ENCODE measurements around the gene EEF1B2.
A peak's percentile ranks its signal among the peaks of the same experiment; 100 is the strongest.
"Not testable (repeated sequence)": the region's sequence is repeated elsewhere in the genome, so short reads cannot be mapped to it uniquely, and the experiment has no call there.

Gene EEF1B2

DNA sequence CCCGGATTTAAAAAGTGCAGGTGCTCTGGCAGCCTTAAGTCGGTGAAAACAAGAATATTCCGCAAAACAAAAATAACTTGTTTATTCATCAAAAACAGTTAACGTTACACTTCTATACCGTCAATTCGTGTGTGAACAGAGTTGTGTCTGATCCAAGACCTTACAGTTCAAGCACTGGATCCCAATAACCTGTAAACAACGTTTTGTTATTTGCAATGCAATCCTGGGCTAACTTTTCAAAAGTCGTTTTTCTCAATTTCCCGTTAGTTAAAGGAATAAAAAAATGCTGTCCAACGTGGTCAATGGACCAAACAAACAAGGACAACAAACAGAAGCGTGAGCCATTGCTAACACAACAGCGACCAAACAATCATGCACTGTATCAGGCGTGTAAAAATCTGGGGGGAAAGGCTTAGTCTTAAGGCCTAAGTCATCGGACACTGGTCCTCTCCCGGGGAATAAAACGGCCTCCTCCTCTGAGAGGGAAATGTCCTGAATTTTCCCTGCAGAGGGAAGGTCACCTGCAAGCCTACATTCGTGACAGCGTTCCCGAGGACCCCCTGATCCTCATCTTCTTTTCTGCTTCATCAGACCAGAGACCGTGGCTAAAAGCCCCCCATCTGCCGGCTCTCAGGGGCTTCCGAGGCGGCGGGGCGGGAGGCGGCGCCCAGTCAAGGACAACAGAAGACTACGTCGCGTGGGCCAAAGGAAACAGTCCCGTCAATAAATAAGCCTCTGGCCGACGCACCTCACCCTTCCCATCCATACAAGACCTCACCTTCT lies 941 bp upstream of the EEF1B2 start:
- H2AFZ ChIP-seq (ENCODE audit: low read length): peak overlapping the region; percentile 80

GRCh38 chr2:206160125-206160806 lies 571 bp downstream of the EEF1B2 start:
- Histone ChIP-seq H3K9ac (ENCODE audit: low read depth, low read length, poor library complexity, severe bottlenecking) (peak overlapping the region; percentile 96), H3K79me2 (ENCODE audit: insufficient read depth, low read length) (peaks cover 89% of the 10 kb centered on the region), H3K4me1 (ENCODE audit: insufficient read depth, low read length, poor library complexity, severe bottlenecking) (peaks cover 41% of the 10 kb centered on the region), H4K20me1 (ENCODE audit: insufficient read depth, low read length, poor library complexity, severe bottlenecking) (peaks cover 64% of the 10 kb centered on the region), H3K4me2 (ENCODE audit: low read depth, low read length, poor library complexity, severe bottlenecking) (peak overlapping the region; percentile 95), H3K27me3 (ENCODE audit: insufficient read depth, low read length, poor library complexity, severe bottlenecking) (no peaks in the 10 kb centered on the region), H3K9me2 (replicated peaks; ENCODE audit: low read depth, low read length) (no peaks in the 10 kb centered on the region), H3K4me3 (ENCODE audit: low read length, poor library complexity, severe bottlenecking) (peak overlapping the region; percentile 93), H3K36me3 (ENCODE audit: insufficient read depth, low read length) (peaks cover 28% of the 10 kb centered on the region; the same call in 1 of the 2 replicates), H3K9me3 (ENCODE audit: insufficient read depth, low read depth, low read length) (no peaks in the 10 kb centered on the region), H3F3A (ENCODE audit: low read depth) (no peaks in the 10 kb centered on the region), H2AFZ (ENCODE audit: low read length) (peak overlapping the region; percentile 81)
- TF ChIP-seq, protein P1, sequence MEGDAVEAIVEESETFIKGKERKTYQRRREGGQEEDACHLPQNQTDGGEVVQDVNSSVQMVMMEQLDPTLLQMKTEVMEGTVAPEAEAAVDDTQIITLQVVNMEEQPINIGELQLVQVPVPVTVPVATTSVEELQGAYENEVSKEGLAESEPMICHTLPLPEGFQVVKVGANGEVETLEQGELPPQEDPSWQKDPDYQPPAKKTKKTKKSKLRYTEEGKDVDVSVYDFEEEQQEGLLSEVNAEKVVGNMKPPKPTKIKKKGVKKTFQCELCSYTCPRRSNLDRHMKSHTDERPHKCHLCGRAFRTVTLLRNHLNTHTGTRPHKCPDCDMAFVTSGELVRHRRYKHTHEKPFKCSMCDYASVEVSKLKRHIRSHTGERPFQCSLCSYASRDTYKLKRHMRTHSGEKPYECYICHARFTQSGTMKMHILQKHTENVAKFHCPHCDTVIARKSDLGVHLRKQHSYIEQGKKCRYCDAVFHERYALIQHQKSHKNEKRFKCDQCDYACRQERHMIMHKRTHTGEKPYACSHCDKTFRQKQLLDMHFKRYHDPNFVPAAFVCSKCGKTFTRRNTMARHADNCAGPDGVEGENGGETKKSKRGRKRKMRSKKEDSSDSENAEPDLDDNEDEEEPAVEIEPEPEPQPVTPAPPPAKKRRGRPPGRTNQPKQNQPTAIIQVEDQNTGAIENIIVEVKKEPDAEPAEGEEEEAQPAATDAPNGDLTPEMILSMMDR (conservative IDR thresholded peaks at IDR 0.05; ENCODE audit: low read length): no peak
- no peak for TF ChIP-seq EZH2phosphoT487 (IDR thresholded peaks at IDR 0.05; ENCODE audit: borderline replicate concordance)

More for the DNA sequence above, 941 bp upstream of the EEF1B2 start:
- peaks cover 28% of the 10 kb centered on the region; the same call in 1 of the 2 replicates for H3K36me3 ChIP-seq (ENCODE audit: insufficient read depth, low read length)
- H3K9ac ChIP-seq (ENCODE audit: low read depth, low read length, poor library complexity, severe bottlenecking): peak overlapping the region; percentile 96
- H3K4me3 ChIP-seq (ENCODE audit: low read length, poor library complexity, severe bottlenecking): peak overlapping the region; percentile 93
- H3K4me2 ChIP-seq (ENCODE audit: low read depth, low read length, poor library complexity, severe bottlenecking): peak overlapping the region; percentile 88
- peaks cover 62% of the 10 kb centered on the region for H4K20me1 ChIP-seq (ENCODE audit: insufficient read depth, low read length, poor library complexity, severe bottlenecking)
- H3K4me1 ChIP-seq (ENCODE audit: insufficient read depth, low read length, poor library complexity, severe bottlenecking): peaks cover 49% of the 10 kb centered on the region
- no peaks in the 10 kb centered on the region for H3K27me3 ChIP-seq (ENCODE audit: insufficient read depth, low read length, poor library complexity, severe bottlenecking)
- H3F3A ChIP-seq (ENCODE audit: low read depth): no peaks in the 10 kb centered on the region
- peaks cover 93% of the 10 kb centered on the region for H3K79me2 ChIP-seq (ENCODE audit: insufficient read depth, low read length)
- no peaks in the 10 kb centered on the region for H3K9me3 ChIP-seq (ENCODE audit: insufficient read depth, low read depth, low read length)
- H3K9me2 ChIP-seq (replicated peaks; ENCODE audit: low read depth, low read length): no peaks in the 10 kb centered on the region
- TF ChIP-seq, protein P1 (conservative IDR thresholded peaks at IDR 0.05; ENCODE audit: low read length): no peak
- TF ChIP-seq EZH2phosphoT487 (IDR thresholded peaks at IDR 0.05; ENCODE audit: borderline replicate concordance): no peak

GRCh38 chr2:206160807-206161179 lies 1.1 kb downstream of the EEF1B2 start:
- Histone ChIP-seq H3K9me2 (replicated peaks; ENCODE audit: low read depth, low read length) (no peaks in the 10 kb centered on the region), H3K27me3 (ENCODE audit: insufficient read depth, low read length, poor library complexity, severe bottlenecking) (no peaks in the 10 kb centered on the region), H3K4me3 (ENCODE audit: low read length, poor library complexity, severe bottlenecking) (peak overlapping the region; percentile 93), H2AFZ (ENCODE audit: low read length) (no peak overlapping the region), H3K79me2 (ENCODE audit: insufficient read depth, low read length) (peaks cover 84% of the 10 kb centered on the region), H3K36me3 (ENCODE audit: insufficient read depth, low read length) (peaks cover 28% of the 10 kb centered on the region; the same call in 1 of the 2 replicates), H3K9me3 (ENCODE audit: insufficient read depth, low read depth, low read length) (no peaks in the 10 kb centered on the region), H3F3A (ENCODE audit: low read depth) (no peaks in the 10 kb centered on the region), H3K4me1 (ENCODE audit: insufficient read depth, low read length, poor library complexity, severe bottlenecking) (peaks cover 41% of the 10 kb centered on the region), H3K9ac (ENCODE audit: low read depth, low read length, poor library complexity, severe bottlenecking) (peak overlapping the region; percentile 96), H3K4me2 (ENCODE audit: low read depth, low read length, poor library complexity, severe bottlenecking) (peak overlapping the region; percentile 95), H4K20me1 (ENCODE audit: insufficient read depth, low read length, poor library complexity, severe bottlenecking) (peaks cover 64% of the 10 kb centered on the region)
- TF ChIP-seq, protein P1 (conservative IDR thresholded peaks at IDR 0.05; ENCODE audit: low read length): no peak
- TF ChIP-seq EZH2phosphoT487 (IDR thresholded peaks at IDR 0.05; ENCODE audit: borderline replicate concordance): no peak

DNA sequence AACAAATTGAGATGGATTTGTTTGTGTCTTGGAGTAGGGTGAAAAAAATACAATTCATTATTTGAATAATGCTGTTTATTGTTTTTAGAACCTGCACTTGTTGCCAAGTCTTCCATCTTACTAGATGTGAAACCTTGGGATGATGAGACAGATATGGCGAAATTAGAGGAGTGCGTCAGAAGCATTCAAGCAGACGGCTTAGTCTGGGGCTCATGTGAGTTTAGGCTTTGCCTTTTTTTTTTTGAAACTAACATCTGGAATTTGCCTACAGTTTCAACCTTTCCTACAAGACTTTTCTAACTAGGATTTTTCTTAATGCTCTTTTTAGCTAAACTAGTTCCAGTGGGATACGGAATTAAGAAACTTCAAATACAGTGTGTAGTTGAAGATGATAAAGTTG lies 2.7 kb downstream of the EEF1B2 start:
- peaks cover 28% of the 10 kb centered on the region; the same call in 1 of the 2 replicates for H3K36me3 ChIP-seq (ENCODE audit: insufficient read depth, low read length)
- peak overlapping the region; percentile 96 for H3K9ac ChIP-seq (ENCODE audit: low read depth, low read length, poor library complexity, severe bottlenecking)
- H3K9me3 ChIP-seq (ENCODE audit: insufficient read depth, low read depth, low read length); H3F3A ChIP-seq (ENCODE audit: low read depth); H2AFZ ChIP-seq (ENCODE audit: low read length); H3K9me2 ChIP-seq (replicated peaks; ENCODE audit: low read depth, low read length); H3K27me3 ChIP-seq (ENCODE audit: insufficient read depth, low read length, poor library complexity, severe bottlenecking): not testable (repeated sequence)
- H3K4me2 ChIP-seq (ENCODE audit: low read depth, low read length, poor library complexity, severe bottlenecking): peak overlapping the region; percentile 95
- H3K79me2 ChIP-seq (ENCODE audit: insufficient read depth, low read length): peaks cover 68% of the 10 kb centered on the region
- H3K4me1 ChIP-seq (ENCODE audit: insufficient read depth, low read length, poor library complexity, severe bottlenecking): peaks cover 38% of the 10 kb centered on the region
- H4K20me1 ChIP-seq (ENCODE audit: insufficient read depth, low read length, poor library complexity, severe bottlenecking): peaks cover 52% of the 10 kb centered on the region
- peak overlapping the region; percentile 93 for H3K4me3 ChIP-seq (ENCODE audit: low read length, poor library complexity, severe bottlenecking)

Measured in Loucy (cell line).